Adrenal gland (tissue), 12 donors: ENCODE results near the gene MAML3. TPM values are rescaled to one million over a fixed set of nuclear protein-coding genes. Genes with fewer than 3 reads are reported as not detected.

Source experiments
- DNase-seq, 7 donors: peaks; one replicate each; pipeline ENCODE4 v3.0.0-alpha.2; 2019 to 2020
- H3K27ac ChIP-seq, 5 donors: fragments of 200-600 bp; sonication (generic) in 4 of 5; 1 replicate in 3 of 5; 2 replicates in 2 of 5; pipeline versions ENCODE4 v1.5.1 to v1.8.0; 2016 to 2020; ENCODE audit warnings: mild to moderate bottlenecking in 1 of 5
- H3K27me3 ChIP-seq: fragments of 200-600 bp; 2 replicates; pipeline ENCODE4 v1.8.0; 2021
- H3K36me3 ChIP-seq, 2 donors: fragments of 200-600 bp; replicated peaks in 1 of 2; 1 replicate in 1 of 2; 2 replicates in 1 of 2; pipeline versions ENCODE4 v1.5.1 to v1.8.0; 2018 to 2022
- H3K4me1 ChIP-seq, 2 donors: fragments of 200-600 bp; replicated peaks in 1 of 2; 1 replicate in 1 of 2; 2 replicates in 1 of 2; pipeline versions ENCODE4 v1.5.1 to v1.8.0; 2018 to 2021
- H3K4me3 ChIP-seq, 4 donors: fragments of 200-600 bp; sonication (generic) in 3 of 4; one replicate each; pipeline ENCODE4 v1.5.1; 2016 to 2018
- H3K9me3 ChIP-seq, 3 donors: fragments of 200-600 bp; sonication (generic) in 1 of 3; replicated peaks in 1 of 3; 1 replicate in 2 of 3; 2 replicates in 1 of 3; pipeline versions ENCODE4 v1.5.1 to v1.8.0; 2016 to 2021
- POLR2A ChIP-seq, 2 donors: fragments of 450-650 bp; IDR thresholded peaks; one replicate each; pipeline ENCODE4 v1.6.1; 2017; ENCODE audit warnings: antibody characterized with exemption in 2 of 2, mild to moderate bottlenecking in 2 of 2, moderate library complexity in 1 of 2
- WGBS, 4 donors: extraction: QIAGEN DNeasy Blood & Tissue Kit in 2 of 4; methylation state at CpG; one replicate each; pipeline versions ENCODE4 v1.1.5 to v1.1.7; 2013 to 2017; 5-methylcytosine and 5-hydroxymethylcytosine counted together
- intact Hi-C, 2 donors: fragments of 100-400 bp; cut with DNase I; formaldehyde crosslinking; loops; one replicate each; pipeline versions ENCODE4 v1.14.1 to v1.15.0; 2022 to 2023
- polyA plus RNA-seq, 3 donors: library from polyadenylated mRNA; stranded (reverse); fragments of 200-250 nt in 2 of 3; fragments of 350-450 nt in 1 of 3; fragmentation: Illumina TruSeq in 1 of 3; extraction: RNeasy Lipid Tissue Mini Kit (QIAGEN cat#74804) in 1 of 3; gene quantifications; one replicate each; pipeline ENCODE4 v1.2.3, GENCODE V29; 2013 to 2014
- total RNA-seq, 9 donors: library from RNA; depleted of rRNA in 4 of 9; stranded (reverse); fragments of >200 nt in 4 of 9; fragments of 120-200 nt in 1 of 9; fragmentation: NEBNext Ultra II Directional in 1 of 9; extraction: Animal tissue kit (Norgen Biotek cat#: 25700) in 1 of 9; gene quantifications; one replicate each; pipeline versions ENCODE4 v1.1.0 to v1.2.4, GENCODE V29; 2013 to 2023
- TF ChIP-seq, protein P1 (sequence below), 6 experiments: fragments of 450-650 bp in 4 of 6; fragments of 200-600 bp in 2 of 6; sonication (generic) in 1 of 6; IDR thresholded peaks; 1 replicate in 5 of 6; 2 replicates in 1 of 6; pipeline versions ENCODE4 v1.5.1 to v1.8.0; 2016 to 2021; ENCODE audit warnings: antibody characterized with exemption in 6 of 6, mild to moderate bottlenecking in 2 of 6, moderate library complexity in 1 of 6
- donor health status: healthy with polysubstance abuse.
- donor health status: Bipolar disorder and iron deficiency.
- donor health status: DM: yes; HTN: yes; CAD: no.
- donor health status: DM: no; HTN: no; CAD: no.
- donor health status: DM: no; HTN: no; CAD: no.
- donor health status: DM: yes; HTN: yes; CAD: no.

MAML3 gene
- total and polyA plus RNA-seq, 12 donors = 2.0 to 15.9 (median 8.4) TPM

DNA sequence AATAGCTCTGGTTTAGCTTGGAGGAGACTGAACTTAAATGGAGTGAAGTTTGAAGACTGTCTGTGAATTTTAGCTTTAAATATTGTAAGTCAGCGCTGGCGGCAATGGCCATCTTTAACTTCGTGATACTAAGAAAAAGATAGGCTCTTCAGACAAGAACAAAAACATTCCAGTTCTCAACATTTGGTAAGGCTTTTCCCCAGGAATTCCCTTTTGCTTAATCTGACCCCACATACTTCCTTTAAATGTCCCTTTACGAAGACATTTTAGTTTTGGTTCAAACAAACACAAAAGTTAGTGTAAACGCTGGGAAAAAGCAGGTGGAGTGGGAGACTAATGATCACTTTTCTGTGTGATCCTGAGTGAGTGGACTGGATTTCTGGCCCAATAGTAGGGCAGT is 106.2 kb downstream of the MAML3 start:
- Histone ChIP-seq H3K4me3 (no peak overlapping the region), H3K36me3 (no peaks in the 10 kb centered on the region), H3K9me3 (no peaks in the 10 kb centered on the region), H3K27ac (peak overlapping the region in 2 of 5 donors; percentile 37 to 74), H3K4me1 (peaks cover 4 to 38% of the 10 kb centered on the region in 2 donors), H3K27me3 (no peaks in the 10 kb centered on the region)
- 72 to 82% (median 78%) methylated on average over 5 of the region's 5 CpGs for WGBS, 4 donors
- TF ChIP-seq, protein P1, sequence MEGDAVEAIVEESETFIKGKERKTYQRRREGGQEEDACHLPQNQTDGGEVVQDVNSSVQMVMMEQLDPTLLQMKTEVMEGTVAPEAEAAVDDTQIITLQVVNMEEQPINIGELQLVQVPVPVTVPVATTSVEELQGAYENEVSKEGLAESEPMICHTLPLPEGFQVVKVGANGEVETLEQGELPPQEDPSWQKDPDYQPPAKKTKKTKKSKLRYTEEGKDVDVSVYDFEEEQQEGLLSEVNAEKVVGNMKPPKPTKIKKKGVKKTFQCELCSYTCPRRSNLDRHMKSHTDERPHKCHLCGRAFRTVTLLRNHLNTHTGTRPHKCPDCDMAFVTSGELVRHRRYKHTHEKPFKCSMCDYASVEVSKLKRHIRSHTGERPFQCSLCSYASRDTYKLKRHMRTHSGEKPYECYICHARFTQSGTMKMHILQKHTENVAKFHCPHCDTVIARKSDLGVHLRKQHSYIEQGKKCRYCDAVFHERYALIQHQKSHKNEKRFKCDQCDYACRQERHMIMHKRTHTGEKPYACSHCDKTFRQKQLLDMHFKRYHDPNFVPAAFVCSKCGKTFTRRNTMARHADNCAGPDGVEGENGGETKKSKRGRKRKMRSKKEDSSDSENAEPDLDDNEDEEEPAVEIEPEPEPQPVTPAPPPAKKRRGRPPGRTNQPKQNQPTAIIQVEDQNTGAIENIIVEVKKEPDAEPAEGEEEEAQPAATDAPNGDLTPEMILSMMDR (IDR thresholded peaks at IDR 0.05) = no peak
- no peak for TF ChIP-seq POLR2A (IDR thresholded peaks at IDR 0.05)
- DNase-seq = no peak
- intact Hi-C loops = loop anchor here in 1 of 2 donors (10.0 kb wide), 2 partner anchors 207 to 277 kb away; no protein-coding TSS in a partner anchor

DNA sequence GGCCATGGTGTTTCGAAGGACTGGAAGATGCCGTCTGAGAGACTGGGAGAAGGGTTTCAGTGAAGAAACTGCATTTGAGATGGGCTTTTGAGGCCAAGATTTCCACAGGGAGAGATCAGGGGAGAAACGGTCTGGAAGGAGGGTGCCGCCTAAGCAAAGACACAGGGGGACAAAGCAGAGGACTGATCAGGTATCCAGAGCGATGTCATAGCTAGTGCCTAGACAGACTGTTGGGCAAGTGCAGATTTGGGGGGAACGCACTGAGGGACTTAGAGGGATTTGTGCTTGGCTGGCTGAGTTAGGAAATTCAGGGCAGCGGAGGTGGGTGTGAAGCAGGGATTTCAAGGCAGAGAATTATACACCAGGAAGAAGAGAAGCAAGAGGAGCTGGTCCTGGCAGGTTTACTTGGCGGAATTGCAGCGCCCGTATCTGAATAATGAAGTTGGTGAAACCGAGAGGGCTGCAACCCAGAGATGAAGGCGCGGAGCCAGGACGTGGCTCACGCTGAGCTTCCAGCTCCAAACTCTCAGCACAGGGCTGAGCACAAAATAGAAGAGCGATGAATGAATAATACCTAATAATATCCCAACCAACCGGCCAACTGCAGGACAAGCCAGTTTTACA is 106.9 kb downstream of the MAML3 start:
- Histone ChIP-seq H3K4me1 (peaks cover 4 to 38% of the 10 kb centered on the region in 2 donors), H3K4me3 (no peak overlapping the region), H3K36me3 (no peaks in the 10 kb centered on the region), H3K27me3 (no peaks in the 10 kb centered on the region), H3K9me3 (no peaks in the 10 kb centered on the region), H3K27ac (no peak overlapping the region)
- DNase-seq = no peak
- 92 to 95% (median 93%) methylated on average over 17 of the region's 17 CpGs for WGBS, 4 donors
- intact Hi-C loops = loop anchor here in 1 of 2 donors (10.0 kb wide), 2 partner anchors 208 to 278 kb away; no protein-coding TSS in a partner anchor
- TF ChIP-seq, protein P1 (IDR thresholded peaks at IDR 0.05) = no peak
- TF ChIP-seq POLR2A (IDR thresholded peaks at IDR 0.05) = no peak

DNA sequence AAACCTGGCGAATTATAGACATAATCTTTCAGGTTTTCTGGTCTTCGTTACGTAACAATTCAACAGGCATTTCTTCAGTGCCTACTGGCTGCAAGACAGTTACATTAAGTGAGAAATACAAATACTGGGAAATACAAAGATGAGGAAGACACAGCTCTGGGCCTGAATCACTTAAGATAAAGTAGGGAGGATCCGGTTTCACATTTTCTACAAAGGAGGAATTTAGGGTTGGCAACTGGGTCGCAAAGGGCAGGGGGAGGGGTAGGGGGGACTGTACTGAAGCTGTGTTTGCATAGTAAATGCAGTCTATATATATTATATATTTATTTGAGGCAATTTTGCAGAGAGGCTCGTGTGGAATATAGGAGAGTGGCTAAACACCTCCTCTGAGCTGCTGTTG is 107.4 kb downstream of the MAML3 start:
- Histone ChIP-seq H3K4me3 (no peak overlapping the region), H3K4me1 (peaks cover 4 to 38% of the 10 kb centered on the region in 2 donors), H3K27me3 (no peaks in the 10 kb centered on the region), H3K27ac (no peak overlapping the region), H3K36me3 (no peaks in the 10 kb centered on the region), H3K9me3 (no peaks in the 10 kb centered on the region)
- 70 to 82% (median 77%) methylated on average over 6 of the region's 6 CpGs for WGBS, 4 donors
- no peak for DNase-seq
- intact Hi-C loops = loop anchor here in 1 of 2 donors (10.0 kb wide), 2 partner anchors 208 to 278 kb away; no protein-coding TSS in a partner anchor
- TF ChIP-seq, protein P1 (IDR thresholded peaks at IDR 0.05) = no peak
- no peak for TF ChIP-seq POLR2A (IDR thresholded peaks at IDR 0.05)

DNA sequence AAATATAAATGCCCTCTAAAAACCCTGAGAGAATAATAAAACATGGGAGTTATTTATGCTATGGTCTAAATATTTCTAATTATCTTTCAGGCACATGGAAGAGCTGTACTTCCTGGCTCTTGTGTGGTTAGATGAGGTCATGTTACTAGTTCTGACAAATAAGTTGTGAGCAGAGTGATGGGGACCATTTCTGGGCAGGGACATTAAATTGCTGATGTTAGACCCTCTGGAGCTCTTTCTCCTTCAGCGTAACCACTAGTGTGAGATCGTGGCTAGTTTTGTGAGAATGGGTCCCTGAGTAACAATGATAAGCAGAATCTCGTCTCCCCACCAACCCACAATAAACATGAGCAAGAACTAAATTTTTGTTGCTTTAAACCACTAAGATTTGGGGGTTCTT is 108.0 kb downstream of the MAML3 start:
- H3K27ac ChIP-seq = no peak overlapping the region
- peaks cover 4 to 38% of the 10 kb centered on the region in 2 donors for H3K4me1 ChIP-seq
- DNase-seq = no peak
- intact Hi-C loops = loop anchor here in 1 of 2 donors (10.0 kb wide), 2 partner anchors 209 to 279 kb away; no protein-coding TSS in a partner anchor
- 88 to 96% (median 94%) methylated on average over 3 of the region's 3 CpGs for WGBS, 4 donors
- no peak overlapping the region for H3K4me3 ChIP-seq
- no peaks in the 10 kb centered on the region for H3K36me3 ChIP-seq
- TF ChIP-seq, protein P1 (IDR thresholded peaks at IDR 0.05) = no peak
- no peak for TF ChIP-seq POLR2A (IDR thresholded peaks at IDR 0.05)
- no peaks in the 10 kb centered on the region for H3K27me3 ChIP-seq
- no peaks in the 10 kb centered on the region for H3K9me3 ChIP-seq
